ENCODE measurements around the gene VPS52.

GRCh38 chr6:33313709-33314514 is 42.2 kb upstream of the VPS52 start, which contains the start of gene TAPBP:
- no peak for TF ChIP-seq CTCF (conservative IDR thresholded peaks at IDR 0.05 in 1 of 2, IDR thresholded peaks at IDR 0.05 in 1 of 2; ENCODE audit: low read depth in 1 of 2, low read length in 2 of 2)
- TF ChIP-seq EZH2 (IDR thresholded peaks at IDR 0.05; ENCODE audit: low read length, missing control alignments): no peak

All from fibroblast of lung (primary cell).